PC-9 (cell line): ENCODE data around the gene TTC1.

ENCODE experiments used
- EZH2 ChIP-seq: fragments of 200-600 bp; sonication (generic); IDR thresholded peaks from 2 replicates; pipeline ENCODE4 v1.8.0; 2017; ENCODE audit warnings: antibody characterized with exemption, low read depth
- TF ChIP-seq, protein P1 (sequence below): fragments of 200-600 bp; sonication (generic); conservative IDR thresholded peaks from 2 replicates; pipeline ENCODE4 v1.6.1; 2017; ENCODE audit warnings: mixed run types, antibody characterized with exemption, mild to moderate bottlenecking, moderate library complexity

DNA sequence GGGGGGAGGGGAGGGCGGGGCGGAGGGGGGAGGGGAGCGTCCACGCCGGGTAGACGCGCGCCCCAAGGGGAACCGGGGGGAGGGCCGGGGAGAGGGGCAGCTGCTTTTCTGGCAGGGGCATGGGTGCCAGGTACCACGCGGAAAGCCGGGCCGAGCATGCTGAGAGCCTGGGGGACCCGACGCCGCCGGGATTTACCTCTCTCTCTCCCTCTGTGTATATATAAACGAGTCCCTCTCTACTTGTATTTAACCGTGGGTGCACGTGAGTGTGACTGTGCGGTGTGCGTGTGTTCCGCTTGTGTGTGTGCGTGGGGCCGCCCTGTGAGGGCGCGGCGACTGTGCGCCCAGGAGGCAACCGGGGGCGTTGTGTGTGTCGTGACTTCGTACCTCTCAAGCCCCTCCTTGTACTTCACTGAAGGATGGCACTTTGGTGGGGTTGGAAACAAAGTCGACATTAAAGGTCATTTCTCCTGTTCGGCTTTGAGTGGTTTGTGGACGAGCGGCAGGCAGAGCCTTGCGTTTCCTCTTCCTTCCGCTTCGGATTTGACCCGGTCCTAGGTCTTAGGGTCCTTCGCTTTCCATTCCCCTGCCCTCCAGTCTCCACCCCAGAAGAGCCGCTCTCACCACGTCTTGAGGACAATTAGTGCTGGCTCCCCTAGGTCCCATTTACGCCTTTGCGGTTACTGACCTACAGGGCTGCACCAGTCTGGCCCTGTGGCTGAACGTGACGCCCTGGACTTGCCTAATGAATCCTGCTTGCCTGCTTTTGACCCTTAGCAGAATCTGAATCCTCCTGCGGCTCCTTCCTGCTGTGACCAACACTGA lies 36.2 kb upstream of the TTC1 start:
- TF ChIP-seq, protein P1, sequence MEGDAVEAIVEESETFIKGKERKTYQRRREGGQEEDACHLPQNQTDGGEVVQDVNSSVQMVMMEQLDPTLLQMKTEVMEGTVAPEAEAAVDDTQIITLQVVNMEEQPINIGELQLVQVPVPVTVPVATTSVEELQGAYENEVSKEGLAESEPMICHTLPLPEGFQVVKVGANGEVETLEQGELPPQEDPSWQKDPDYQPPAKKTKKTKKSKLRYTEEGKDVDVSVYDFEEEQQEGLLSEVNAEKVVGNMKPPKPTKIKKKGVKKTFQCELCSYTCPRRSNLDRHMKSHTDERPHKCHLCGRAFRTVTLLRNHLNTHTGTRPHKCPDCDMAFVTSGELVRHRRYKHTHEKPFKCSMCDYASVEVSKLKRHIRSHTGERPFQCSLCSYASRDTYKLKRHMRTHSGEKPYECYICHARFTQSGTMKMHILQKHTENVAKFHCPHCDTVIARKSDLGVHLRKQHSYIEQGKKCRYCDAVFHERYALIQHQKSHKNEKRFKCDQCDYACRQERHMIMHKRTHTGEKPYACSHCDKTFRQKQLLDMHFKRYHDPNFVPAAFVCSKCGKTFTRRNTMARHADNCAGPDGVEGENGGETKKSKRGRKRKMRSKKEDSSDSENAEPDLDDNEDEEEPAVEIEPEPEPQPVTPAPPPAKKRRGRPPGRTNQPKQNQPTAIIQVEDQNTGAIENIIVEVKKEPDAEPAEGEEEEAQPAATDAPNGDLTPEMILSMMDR, result no peak
- no peak for TF ChIP-seq EZH2
